GM18907 (cell line): ENCODE measurements around the gene C3orf62.

Source experiments
- ATAC-seq: cut with Tn5 transposase; IDR thresholded peaks from one replicate; pipeline ENCODE4 v1.9.1; 2021; ENCODE audit warnings: mild to moderate bottlenecking, moderate library complexity; ENCODE audit not compliant: unreplicated experiment

Gene C3orf62

DNA sequence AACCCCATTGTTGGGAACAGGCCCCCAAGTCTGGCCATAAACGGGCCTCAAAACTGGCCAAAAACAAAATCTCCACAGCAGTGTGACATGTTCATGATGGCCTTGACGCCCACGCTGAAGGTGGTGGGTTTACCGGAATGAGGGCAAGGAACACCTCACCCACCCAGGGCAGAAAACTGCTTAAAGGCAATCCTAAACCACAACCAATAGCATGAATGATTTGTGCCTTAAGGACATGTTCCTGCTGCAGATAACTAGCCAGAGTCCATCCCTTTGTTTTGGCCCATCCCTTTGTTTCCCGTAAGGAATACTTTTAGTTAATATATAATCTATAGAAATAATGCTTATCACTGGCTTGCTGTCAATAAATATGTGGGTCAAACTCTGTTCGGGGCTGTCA is 57.9 kb downstream of the C3orf62 start:
- no peak for ATAC-seq
